PC-3 (cell line): ENCODE results near the gene CANX.

Experiments used
- EZH2phosphoT487 ChIP-seq: fragments of 300-600 bp; sonication (generic); IDR thresholded peaks from 2 replicates; pipeline ENCODE4 v1.6.1; 2018; ENCODE audit warnings: mild to moderate bottlenecking, antibody characterized with exemption, low read length, borderline replicate concordance
- TF ChIP-seq, protein P1 (sequence below): fragments of 300-600 bp; sonication (generic); conservative IDR thresholded peaks from 2 replicates; pipeline ENCODE4 v1.5.1; 2017; ENCODE audit warnings: antibody characterized with exemption, low read depth, mild to moderate bottlenecking, low read length

GRCh38 chr5:179697993-179698934 is 503 bp upstream of the CANX start:
- TF ChIP-seq, protein P1, sequence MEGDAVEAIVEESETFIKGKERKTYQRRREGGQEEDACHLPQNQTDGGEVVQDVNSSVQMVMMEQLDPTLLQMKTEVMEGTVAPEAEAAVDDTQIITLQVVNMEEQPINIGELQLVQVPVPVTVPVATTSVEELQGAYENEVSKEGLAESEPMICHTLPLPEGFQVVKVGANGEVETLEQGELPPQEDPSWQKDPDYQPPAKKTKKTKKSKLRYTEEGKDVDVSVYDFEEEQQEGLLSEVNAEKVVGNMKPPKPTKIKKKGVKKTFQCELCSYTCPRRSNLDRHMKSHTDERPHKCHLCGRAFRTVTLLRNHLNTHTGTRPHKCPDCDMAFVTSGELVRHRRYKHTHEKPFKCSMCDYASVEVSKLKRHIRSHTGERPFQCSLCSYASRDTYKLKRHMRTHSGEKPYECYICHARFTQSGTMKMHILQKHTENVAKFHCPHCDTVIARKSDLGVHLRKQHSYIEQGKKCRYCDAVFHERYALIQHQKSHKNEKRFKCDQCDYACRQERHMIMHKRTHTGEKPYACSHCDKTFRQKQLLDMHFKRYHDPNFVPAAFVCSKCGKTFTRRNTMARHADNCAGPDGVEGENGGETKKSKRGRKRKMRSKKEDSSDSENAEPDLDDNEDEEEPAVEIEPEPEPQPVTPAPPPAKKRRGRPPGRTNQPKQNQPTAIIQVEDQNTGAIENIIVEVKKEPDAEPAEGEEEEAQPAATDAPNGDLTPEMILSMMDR: no peak
- no peak for TF ChIP-seq EZH2phosphoT487
